Lower leg skin (tissue), 3 donors: ENCODE measurements around the gene MGA.

Experiments
- POLR2A ChIP-seq, 2 donors: fragments of 450-650 bp; IDR thresholded peaks; one replicate each; pipeline ENCODE4 v1.6.1; 2016 to 2017; ENCODE audit warnings: antibody characterized with exemption in 2 of 2, mild to moderate bottlenecking in 1 of 2, moderate library complexity in 1 of 2
- TF ChIP-seq, protein P1 (sequence below), 3 donors: fragments of 450-650 bp; IDR thresholded peaks; one replicate each; pipeline ENCODE4 v1.5.1; 2016; ENCODE audit warnings: antibody characterized with exemption in 3 of 3, mild to moderate bottlenecking in 3 of 3, moderate library complexity in 2 of 3

DNA sequence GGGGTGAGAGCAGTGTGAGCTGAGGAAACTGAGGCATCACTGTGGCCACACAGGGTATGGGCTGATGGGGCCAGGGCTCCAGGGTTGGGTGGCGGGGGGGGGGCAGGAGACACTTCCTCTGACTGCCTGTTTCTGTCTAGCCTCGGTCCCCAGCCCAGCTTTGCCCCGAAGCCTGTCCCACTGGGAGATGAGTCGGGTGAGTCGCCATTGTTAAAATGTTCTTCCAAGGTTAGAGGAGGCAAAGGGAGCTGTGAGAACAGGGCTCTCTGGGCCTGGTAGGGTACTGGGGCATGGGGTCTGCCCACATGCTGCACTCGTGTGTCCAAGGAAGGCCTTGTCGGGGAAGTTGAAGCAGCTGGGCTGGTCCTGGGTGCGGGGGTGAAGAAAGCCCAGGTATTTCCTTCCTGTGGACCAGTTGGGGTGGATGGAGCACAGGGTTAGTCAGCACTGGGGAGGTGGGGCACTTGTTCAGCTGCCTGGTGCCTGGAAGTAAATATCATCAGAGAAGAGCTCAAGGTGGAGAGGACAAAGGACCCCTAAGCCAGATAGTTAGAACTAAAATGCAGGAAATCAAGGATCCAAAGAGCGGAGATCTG lies 159.3 kb downstream of the MGA start:
- TF ChIP-seq, protein P1, sequence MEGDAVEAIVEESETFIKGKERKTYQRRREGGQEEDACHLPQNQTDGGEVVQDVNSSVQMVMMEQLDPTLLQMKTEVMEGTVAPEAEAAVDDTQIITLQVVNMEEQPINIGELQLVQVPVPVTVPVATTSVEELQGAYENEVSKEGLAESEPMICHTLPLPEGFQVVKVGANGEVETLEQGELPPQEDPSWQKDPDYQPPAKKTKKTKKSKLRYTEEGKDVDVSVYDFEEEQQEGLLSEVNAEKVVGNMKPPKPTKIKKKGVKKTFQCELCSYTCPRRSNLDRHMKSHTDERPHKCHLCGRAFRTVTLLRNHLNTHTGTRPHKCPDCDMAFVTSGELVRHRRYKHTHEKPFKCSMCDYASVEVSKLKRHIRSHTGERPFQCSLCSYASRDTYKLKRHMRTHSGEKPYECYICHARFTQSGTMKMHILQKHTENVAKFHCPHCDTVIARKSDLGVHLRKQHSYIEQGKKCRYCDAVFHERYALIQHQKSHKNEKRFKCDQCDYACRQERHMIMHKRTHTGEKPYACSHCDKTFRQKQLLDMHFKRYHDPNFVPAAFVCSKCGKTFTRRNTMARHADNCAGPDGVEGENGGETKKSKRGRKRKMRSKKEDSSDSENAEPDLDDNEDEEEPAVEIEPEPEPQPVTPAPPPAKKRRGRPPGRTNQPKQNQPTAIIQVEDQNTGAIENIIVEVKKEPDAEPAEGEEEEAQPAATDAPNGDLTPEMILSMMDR (IDR thresholded peaks at IDR 0.05) = no peak
- no peak for TF ChIP-seq POLR2A (IDR thresholded peaks at IDR 0.05)
